ENCODE measurements around the gene TBC1D7. TPM values are rescaled to one million over a fixed set of nuclear protein-coding genes. Genes with fewer than 3 reads are reported as not detected.
A peak's percentile ranks its signal among the peaks of the same experiment; 100 is the strongest.

Gene TBC1D7
- total and polyA plus RNA-seq, 12 donors = 17.3 to 42.6 (median 28.1) TPM

GRCh38 chr6:13368079-13368730 lies 39.9 kb upstream of the TBC1D7 start:
- peaks cover 0 to 21% (median 8%) of the 10 kb centered on the region in 9 donors for H3K36me3 ChIP-seq
- no peak overlapping the region for H3K4me3 ChIP-seq
- ATAC-seq (peak in 6 of 8 donors; percentile 15 to 63 (median 48)), DNase-seq (no peak)
- H3K27me3 ChIP-seq = no peaks in the 10 kb centered on the region
- H3K9me3 ChIP-seq = no peaks in the 10 kb centered on the region
- intact Hi-C loops (cut with DNase I) = no loop called here
- H3K4me1 ChIP-seq = peaks cover 28 to 71% (median 57%) of the 10 kb centered on the region in 9 donors
- 56 to 59% methylated on average over 7 of the region's 7 CpGs for WGBS, 2 donors
- TF ChIP-seq CTCF (IDR thresholded peaks at IDR 0.05) = no peak
- peak overlapping the region in 6 of 10 donors; percentile 5 to 69 (median 40) for H3K27ac ChIP-seq

GRCh38 chr6:13367396-13367795 lies 39.1 kb upstream of the TBC1D7 start:
- Histone ChIP-seq H3K4me1 (peaks cover 23 to 68% (median 56%) of the 10 kb centered on the region in 9 donors), H3K4me3 (no peak overlapping the region), H3K27ac (peak overlapping the region in 8 of 10 donors; percentile 5 to 69 (median 40)), H3K27me3 (no peaks in the 10 kb centered on the region), H3K36me3 (peaks cover 0 to 21% (median 8%) of the 10 kb centered on the region in 9 donors), H3K9me3 (no peaks in the 10 kb centered on the region)
- ATAC-seq (peak in 1 of 8 donors; percentile 35), DNase-seq (no peak)
- TF ChIP-seq CTCF (IDR thresholded peaks at IDR 0.05) = no peak
- 46 to 51% methylated on average over 3 of the region's 3 CpGs for WGBS, 2 donors
- intact Hi-C loops (cut with DNase I) = no loop called here

GRCh38 chr6:13365320-13365719 lies 37.0 kb upstream of the TBC1D7 start:
- TF ChIP-seq CTCF (IDR thresholded peaks at IDR 0.05) = no peak
- Histone ChIP-seq H3K4me1 (peaks cover 19 to 71% (median 58%) of the 10 kb centered on the region in 9 donors), H3K27ac (no peak overlapping the region), H3K4me3 (no peak overlapping the region), H3K36me3 (peaks cover 0 to 21% (median 8%) of the 10 kb centered on the region in 9 donors), H3K9me3 (no peaks in the 10 kb centered on the region), H3K27me3 (no peaks in the 10 kb centered on the region)
- ATAC-seq (no peak), DNase-seq (no peak)
- intact Hi-C loops (cut with DNase I) = no loop called here
- 97 to 98% methylated on average over 39 of the region's 39 CpGs for WGBS, 2 donors

GRCh38 chr6:13364842-13365241 lies 36.5 kb upstream of the TBC1D7 start:
- DNase-seq = no peak
- ATAC-seq = no peak
- Histone ChIP-seq H3K4me3 (no peak overlapping the region), H3K9me3 (no peaks in the 10 kb centered on the region), H3K27me3 (no peaks in the 10 kb centered on the region), H3K4me1 (peaks cover 19 to 71% (median 59%) of the 10 kb centered on the region in 9 donors), H3K27ac (peak overlapping the region in 1 of 10 donors; percentile 9), H3K36me3 (peaks cover 0 to 21% (median 8%) of the 10 kb centered on the region in 9 donors)
- intact Hi-C loops (cut with DNase I) = loop anchor here in 3 of 10 donors (5.0 kb wide), 3 partner anchors 32 to 47 kb away; no protein-coding TSS in a partner anchor
- WGBS, 2 donors = 97 to 98% methylated on average over 34 of the region's 34 CpGs
- TF ChIP-seq CTCF (IDR thresholded peaks at IDR 0.05) = no peak
